ENCODE data around the gene KSR2.

- no peak for TF ChIP-seq ZNF614 (CRISPR knock-in tag; IDR thresholded peaks at IDR 0.05; ENCODE audit: borderline replicate concordance)
- no peak for TF ChIP-seq CTCF (CRISPR knock-in tag; IDR thresholded peaks at IDR 0.05)
- TF ChIP-seq BRCA1 (CRISPR knock-in tag; IDR thresholded peaks at IDR 0.05): no peak
- TF ChIP-seq USF2 (IDR thresholded peaks at IDR 0.05; ENCODE audit: low read depth, low read length): no peak
- TF ChIP-seq USF2 (CRISPR knock-in tag; IDR thresholded peaks at IDR 0.05; ENCODE audit: borderline replicate concordance): no peak
- no peak for TF ChIP-seq ZNF24 (IDR thresholded peaks at IDR 0.05)
- no peak for TF ChIP-seq ZNF761 (CRISPR knock-in tag; conservative IDR thresholded peaks at IDR 0.05)
- no peak for TF ChIP-seq ZNF878 (CRISPR knock-in tag; IDR thresholded peaks at IDR 0.05)
- TF ChIP-seq HINFP (CRISPR knock-in tag; IDR thresholded peaks at IDR 0.05; ENCODE audit: low read depth): no peak
- TF ChIP-seq SP1 (IDR thresholded peaks at IDR 0.05): no peak
- TF ChIP-seq SP1 (CRISPR knock-in tag; IDR thresholded peaks at IDR 0.05): no peak
Observed at GRCh38 chr12:117914686-117915085, 54.1 kb downstream of the KSR2 start.

Data from HepG2 (cell line).